HG03135 (cell line): ENCODE data around the gene HEMK1.

ENCODE experiments used
- ATAC-seq: cut with Tn5 transposase; IDR thresholded peaks from one replicate; pipeline ENCODE4 v1.9.1; 2021; ENCODE audit warnings: mild to moderate bottlenecking, moderate library complexity; ENCODE audit not compliant: unreplicated experiment

Gene HEMK1

DNA sequence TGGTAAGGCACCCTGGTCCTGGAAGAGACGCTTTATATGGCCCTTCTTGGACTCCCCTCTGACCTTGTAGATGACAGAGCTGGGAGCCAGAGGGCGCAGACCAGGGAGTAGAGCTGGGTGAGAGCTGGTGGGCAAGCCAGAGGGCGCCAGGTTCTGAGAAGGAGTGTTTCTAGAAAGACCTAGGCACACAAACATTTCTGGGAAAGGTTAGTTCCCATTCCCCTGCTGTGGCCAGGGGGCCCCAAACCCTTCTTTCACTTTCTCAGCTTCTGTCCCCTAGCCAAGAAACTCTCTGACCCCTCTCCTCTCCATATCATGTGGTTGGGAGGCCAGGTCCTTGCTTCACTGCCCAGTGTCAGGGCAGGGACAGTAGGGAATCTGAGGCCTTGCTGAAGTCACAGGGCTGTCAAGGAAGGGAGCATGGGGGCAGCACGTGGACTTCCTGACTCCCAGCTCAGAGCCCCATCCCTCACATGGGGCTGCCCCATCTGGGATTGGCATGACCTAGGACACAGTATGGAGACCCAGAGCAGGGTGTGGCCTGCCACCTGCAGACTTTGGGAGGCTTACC is 3.6 kb downstream of the HEMK1 start:
- no peak for ATAC-seq

DNA sequence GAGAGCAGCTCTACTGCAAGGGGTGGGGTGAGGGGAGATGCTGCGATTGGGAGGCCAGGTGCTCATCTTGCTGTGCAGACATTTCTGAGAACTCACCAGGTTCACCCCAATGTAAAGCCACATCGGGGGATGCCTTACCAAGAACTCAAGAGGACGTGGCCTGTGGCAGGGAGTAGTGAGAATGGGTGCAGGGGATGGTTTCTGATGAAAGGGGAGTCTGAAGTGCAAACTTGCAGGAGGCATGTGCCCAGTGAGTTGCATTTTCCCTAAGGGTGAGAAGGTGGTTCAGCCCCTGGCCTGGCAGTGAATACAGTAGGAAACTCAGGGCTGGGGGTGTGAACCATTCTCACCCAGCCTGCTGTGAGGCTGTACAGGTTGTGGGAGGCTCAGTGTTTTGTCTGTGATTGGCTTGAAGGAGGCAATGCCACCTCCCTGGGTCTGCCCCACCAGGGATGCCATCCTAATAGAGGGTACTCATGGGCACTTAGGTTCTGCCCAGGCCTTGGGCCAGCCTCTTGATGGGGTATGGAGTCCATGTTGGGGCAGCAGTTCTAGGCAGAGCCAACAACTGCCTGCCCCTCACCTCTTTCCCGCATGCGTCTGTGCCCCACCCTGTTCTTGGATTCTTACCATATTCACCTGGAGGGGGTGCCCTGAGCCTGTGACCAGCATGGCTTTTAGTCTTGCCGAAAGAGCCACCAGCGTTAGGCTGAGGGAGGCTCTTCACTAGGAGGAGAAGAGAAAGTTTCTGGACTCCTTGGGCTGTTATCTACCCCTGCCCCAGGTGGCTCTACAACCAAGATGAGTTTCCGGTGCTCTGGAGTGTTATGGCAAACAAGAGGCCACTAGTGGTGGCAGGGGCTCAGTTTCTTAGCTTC is 4.5 kb downstream of the HEMK1 start:
- no peak for ATAC-seq

DNA sequence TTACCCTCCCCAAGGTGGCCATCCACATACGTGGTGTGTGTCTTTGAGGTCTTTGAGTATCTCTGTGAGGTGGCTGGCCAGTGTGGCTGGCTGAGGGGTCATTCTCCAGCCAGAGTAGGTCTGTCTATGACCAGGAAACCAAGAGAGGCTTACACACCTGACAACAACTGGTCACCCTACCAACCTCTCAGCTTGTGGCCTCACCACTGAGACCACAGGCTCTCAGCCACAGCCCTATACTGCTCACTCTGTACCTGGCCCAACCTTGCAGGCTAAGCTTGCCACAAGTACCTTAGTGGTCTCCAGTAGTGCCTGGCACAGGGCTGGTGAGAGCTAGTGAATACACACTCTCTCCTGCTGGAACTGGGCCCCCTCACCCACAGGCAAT is 5.1 kb downstream of the HEMK1 start:
- no peak for ATAC-seq

DNA sequence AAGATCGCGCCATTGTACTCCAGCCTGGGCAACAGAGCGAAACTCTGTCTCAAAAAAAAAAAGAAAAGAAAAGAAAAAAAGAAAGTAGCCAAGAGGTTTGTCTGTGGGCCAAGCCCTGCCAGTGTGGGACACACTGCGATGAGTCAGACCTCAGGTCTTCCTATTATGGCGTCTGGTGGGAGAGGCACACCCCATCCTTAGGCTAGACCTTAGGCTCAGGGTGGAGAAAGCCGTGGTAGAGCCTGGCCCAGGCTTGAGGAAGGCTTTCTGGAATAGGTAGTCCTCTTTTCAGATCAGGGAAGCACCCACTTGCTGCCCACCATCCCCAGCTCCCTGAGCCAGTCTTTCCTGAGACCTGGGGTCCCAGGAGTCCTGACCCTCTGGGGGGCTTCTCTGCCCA is 6.0 kb downstream of the HEMK1 start:
- ATAC-seq, result no peak

DNA sequence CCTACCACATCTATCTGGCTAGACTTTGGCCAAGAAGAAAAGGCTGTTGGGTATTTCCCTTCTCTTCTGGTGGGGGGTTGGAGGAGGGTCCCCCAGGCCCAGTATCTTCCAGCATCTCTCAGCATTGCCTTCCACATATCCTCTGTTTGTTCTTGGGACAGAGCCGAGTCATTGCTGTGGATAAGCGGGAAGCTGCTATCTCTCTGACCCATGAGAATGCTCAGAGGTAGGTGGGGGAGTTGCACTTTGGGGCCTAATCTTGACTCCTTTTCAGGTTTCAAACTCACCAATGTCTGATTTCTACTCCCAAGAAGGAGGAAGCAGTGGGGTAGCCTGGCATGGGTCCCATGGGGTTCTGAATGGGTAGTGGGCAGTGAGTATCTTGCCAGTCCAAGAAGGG is 8.0 kb downstream of the HEMK1 start:
- no peak for ATAC-seq

DNA sequence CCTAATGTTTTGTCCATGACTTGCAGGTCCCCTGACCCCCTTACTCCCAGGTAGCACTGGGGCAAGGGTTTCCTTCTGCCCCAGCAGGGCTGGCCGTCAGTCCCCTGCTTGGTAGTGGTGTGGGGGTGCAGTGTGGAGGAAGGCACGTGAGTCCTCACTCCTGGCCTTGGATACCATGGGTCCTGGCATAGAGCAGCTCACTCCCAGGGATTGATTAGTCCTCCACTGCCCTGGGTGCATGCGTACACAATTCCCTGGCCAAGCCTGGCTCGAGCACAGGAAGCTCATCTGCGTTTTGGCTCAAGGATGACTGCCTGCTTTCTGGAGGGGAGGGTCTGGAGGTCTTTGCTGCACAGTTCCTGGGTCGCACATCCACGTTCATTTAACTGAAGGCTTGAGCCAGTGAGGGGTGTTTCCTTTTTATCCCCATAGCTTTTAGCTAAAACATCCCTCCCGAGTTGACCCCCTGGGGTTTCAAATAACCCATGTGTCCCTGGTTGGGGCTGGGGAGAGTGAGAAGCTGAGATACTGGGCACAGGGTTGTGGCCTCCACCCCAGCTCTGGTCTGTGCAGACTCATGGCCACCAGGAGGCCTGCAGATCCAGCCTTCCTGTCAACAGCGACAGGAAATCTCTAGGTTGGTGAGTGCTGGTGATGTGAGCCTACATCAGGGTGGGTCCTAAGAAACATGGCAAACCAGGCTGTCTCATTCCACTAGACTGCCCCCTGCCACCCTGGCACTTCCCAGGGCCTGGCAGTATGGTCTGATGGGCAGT is 11.5 kb downstream of the HEMK1 start:
- no peak for ATAC-seq

DNA sequence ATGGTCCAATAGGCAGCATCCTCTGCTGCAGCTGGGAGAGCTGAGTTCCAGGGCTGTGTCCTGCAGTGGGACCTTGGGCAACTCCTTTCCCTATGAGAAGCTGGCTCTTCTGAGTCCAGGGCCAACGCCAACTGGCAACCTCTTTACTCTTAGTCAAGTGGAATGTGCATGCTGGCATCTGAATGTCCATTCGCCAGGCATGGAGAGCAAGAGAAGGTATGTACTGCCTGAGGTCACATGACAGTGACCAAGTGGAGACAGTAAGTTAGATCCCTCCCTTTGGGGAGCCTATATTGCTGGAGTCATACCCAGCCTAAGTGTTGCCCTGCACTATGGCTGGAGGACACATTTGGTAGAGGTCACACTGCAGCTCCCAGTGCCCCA is 12.1 kb downstream of the HEMK1 start:
- no peak for ATAC-seq

DNA sequence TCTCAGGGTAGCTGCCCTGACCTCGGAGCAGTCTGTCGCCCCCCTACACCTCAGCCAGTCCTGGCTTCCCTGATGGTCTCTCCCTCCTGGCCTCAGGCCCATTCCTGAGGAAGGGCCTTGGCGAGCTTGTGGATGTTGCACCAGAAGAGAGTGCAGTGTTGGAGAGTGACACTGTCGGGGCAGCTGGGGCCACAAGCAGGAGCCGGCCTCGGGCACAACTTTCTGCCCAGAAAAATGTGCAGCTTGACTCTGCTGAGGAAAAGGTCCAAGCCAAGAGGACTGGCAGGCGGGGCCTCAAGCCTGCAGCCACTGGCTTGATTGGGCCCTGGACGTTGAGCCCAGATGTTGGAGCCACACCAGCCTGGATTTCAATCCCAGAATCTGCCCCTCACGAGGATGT is 12.8 kb downstream of the HEMK1 start:
- no peak for ATAC-seq

DNA sequence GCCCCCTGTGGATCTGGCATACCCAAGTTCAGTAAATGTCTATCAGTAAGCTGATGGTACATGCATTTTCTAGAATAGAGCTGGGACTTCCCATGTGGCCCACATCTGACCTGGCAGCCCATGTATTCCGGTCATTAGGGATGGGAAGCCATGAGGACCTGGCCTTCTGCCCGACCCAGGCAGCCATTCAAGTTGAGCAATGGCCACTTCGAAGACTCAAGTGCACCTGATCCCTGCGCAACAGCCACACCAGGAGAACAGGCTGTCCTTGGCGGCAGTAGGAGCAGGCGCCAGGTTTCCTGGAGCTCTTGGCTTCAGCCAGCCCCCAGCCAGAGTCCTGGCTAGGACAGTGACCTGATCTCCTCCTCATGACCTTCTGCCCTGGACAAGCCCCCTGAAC is 14.6 kb downstream of the HEMK1 start:
- no peak for ATAC-seq

DNA sequence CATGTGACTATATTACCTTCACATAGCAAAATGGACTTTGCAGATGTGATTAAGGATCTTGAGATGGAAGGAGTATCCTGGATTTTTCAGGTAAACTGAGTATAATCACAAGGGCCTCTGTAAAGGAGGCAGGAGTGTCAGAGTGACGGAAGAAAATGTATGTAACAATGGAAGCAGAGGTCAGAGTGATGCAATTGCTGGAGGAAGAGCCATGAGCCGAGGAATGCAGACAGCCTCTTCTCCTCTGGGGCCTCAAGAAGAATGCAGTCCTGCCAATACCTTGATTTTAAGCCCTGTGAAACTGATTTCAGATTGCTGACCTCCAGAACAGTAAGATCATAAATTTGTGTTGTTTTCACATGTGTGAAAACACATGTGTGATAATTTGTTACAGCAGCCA is 15.1 kb downstream of the HEMK1 start:
- ATAC-seq, result no peak

DNA sequence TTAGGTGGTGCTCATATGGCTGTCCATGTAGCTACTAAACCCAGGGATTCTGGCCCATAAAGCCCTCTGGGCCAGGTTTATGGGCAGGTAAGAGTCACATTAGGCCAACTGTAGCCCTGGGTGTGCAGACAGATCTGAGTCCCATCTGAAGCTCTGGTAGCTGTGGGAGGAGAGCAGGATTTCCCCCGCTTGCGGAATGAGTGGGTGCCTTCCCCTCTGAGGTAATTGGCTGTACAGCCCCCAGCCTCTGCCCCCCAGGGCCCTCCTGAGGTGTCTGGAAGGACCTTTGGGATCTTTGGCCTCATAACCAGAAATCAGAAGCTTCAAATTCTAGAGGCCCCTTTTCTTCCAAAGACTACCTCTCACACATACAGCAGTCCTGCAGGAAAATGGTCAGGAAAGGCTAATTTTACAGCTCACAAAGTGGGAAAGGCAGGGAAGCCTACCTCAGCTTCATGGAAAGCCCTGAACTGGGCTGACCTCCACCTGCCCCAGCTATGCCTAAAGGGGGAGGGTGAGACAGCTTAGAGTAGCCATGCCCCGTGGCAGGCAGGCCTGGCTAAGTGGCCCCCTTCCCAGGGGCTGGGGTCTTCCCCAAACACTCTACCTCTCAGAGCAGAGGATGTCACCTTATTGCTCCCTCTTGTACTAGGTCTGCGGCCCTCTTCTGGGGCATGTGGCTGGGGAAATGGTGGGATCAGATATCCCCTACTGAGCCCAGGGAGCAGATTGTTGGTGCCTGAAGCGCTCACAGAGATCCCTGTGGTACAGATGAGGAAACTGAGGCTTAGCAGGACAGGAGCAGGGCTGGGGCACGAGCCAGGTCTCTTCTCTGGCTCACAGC is 16.8 kb downstream of the HEMK1 start:
- ATAC-seq, result no peak

DNA sequence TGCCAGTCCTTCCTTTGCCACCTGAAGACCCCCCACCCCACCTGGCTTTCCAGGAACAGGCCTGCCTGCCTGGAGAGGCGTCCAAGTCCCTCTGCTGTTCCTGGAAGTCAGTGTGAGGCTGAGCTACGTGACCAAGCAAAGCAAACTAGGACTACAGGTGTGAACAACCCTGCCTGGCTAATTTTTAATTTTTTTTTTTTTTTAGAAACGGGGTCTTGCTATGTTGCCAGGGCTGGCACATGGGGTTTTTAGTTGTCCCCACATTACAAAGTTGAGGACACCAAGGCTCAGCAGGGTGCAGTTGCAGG is 17.4 kb downstream of the HEMK1 start:
- ATAC-seq, result no peak

DNA sequence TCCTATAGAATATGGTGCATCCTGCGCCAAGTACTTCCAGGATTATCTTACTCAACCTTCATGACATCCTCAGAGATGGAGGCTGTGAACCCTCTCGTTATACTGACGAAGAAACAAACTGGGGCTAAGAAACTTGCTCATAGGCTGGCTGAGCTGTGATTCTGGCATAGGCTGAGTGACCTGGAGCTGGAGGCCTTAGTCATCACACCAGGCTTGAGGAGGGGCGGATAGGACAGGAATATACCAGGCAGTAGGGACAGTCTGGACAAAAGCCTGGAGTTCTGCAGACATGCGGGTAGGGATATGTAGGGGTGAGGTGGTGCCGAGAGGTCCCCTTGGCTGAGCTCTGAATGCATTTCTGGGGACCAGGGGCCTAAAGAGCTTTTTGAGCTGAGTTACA is 18.1 kb downstream of the HEMK1 start:
- no peak for ATAC-seq

DNA sequence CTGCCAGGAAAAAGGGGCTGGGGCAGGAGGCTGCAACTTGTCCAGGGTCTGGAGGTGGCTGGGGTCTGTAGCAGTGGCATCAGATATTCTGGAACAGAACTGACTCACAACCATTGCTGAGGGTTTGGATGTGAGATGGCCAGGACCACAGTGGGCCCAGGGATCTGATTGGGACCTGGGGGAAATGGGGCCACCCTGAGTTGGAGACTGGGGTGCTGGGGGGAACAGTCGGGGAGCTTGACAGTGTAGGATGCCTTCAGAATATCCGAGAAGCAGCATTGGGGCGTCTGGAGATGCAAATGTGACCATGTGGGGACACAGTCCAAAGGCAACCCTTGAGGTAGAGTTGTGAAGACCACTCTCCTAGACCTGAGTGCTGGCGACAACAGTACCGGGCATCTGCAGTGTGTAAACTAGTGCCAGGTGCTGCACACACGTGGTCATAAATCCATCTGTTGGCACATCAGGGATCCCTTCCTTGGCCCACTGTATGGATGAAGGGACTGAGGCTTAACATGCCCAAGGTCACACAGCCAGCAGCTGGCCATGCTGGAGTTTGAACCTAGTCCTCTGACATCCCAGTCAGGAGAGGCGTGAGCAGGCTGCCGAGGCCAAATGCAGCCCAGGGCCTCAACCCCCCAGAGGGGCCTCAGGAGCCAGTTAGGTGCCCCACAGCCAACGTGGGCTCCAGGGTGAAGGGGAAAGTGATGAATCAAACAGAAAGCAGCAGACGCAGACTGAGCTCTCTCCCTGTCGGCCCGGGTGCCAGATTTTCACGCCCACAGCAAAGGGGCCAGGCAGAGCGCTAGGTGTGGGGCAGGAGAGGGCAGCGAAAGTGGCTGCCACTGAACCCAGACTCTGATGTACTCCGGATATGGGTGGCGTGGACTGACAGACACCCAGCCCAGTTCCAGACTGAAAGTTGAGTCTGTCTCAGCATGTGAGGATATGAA is 18.8 kb downstream of the HEMK1 start:
- no peak for ATAC-seq

DNA sequence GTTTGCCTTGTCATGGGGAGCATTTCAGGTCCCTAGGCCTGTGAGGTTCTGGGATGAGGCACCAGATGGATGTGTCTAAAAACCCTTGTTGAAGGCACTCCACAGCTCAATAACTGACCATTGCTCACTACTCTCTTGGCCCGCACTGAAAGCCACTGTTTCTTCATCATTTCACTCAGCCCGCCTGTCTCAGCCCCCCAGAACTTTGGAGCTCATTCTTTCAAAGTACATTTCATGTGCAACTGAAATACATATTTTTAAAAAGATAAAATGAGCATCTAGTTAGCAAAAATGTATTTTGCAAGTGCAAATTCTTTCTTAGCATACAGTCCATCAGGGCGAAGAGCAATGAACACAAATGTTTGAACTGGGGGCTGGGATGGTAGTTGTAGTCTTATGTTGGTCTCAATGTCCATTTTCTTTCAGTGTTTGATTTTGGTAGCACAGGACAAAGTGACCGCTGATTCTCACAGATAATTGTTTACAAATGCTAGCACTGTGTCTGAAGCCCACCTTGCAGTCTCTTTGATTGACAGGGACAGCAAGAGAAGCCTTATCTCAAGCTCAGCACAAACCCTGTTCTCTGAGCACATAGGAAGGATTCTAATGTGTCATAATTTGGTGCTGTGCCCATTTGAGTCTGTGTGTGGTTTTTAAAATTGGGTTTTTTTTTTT is 19.6 kb downstream of the HEMK1 start:
- ATAC-seq, result no peak

DNA sequence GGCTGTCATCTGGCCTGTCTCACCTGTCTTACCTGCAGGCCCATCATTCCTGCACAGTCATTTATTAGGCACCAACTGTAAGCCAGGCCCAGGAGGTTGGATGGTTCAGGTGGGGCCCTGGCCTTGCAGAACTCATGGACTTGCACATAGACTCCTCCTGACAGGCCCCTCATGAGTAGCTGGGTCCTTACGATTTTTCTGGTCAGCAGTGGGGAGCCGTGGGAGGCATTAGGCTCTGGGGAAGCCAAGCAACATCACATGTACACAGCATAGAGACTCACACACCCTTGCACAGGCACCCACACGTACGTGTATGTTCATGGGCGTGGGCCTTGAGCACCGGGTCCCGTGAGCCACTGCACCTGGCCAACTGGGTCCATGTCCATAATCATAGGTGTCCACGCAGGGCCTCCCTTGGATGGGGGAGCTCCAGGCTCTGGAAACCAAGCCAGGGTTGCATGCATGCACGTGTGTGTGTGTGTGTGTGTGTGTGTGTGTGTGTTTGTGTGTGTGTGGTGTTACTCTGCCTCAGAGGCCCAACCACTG is 21.9 kb downstream of the HEMK1 start:
- ATAC-seq, result no peak

DNA sequence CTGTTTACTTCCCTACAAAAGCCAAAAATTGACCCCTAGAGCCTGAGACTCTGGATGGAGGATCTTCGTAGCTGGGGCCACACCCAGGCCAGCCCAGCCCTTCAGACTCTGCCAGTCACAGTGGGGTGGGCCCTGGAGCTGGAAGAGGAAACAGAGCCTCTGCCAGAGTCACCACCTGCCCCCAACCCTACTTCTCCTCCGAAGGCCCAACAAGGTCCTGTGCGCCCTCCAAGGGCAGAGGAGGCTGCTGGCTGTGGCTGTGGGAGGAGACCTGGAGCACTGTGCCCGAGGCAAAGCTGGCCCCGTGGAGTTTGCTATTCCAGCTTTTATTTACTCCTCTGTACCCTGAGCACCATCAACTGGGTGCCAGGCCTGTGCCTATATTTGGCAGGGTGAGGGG is 23.2 kb downstream of the HEMK1 start:
- ATAC-seq, result no peak

DNA sequence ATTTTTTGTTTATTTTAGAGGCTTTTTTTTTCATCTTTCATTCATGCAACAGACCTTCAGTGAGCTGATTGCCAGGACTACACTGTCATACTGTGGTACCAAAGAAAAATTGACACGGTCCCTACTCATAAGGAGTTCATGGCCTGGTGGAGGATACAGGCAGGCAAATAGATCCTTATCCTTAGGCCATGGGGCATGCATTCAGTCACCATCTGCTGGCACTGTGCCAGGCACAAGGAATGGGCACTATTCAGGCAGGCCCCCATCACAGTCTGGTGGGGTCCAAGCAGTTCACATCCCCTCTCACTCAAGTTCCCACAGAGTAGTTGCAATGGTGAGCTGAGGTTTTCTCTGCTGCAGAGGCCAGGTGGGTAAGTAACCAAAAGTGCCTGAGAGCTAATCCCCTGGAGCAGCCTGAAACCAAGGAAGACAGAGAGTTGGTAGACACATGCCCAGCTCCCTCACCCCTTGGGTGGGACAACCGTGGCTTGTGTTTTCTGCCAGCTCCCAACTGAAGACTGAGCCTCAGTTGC is 25.0 kb downstream of the HEMK1 start:
- no peak for ATAC-seq

DNA sequence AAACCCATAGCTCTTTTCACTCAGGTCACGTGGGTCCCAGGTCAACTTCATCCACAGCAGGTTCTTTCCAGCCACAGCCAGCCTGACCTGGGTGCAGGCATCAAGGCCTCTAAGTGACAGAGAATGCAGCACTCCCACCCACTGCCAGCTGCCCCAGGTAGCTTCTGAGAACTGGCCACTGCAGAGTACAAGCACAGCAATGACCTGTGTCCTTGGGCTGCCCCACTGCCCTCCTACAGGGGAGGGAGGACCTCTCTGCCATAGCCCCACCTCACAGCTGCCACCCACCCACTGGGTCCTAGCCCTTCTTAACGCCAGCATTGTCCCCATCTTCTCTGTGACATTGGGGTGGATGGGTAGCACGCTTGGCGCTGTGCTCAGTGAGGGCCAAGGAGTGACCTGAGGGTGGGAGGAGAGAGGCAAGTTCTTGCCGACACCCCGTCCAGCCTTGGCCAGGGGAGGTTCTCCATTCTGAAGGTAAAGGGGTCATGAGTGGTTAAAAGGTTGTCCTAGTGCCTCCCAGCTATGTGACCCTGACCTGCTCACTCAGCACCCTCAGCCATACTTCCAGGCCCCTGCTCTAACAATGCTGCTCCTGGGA is 29.9 kb downstream of the HEMK1 start:
- no peak for ATAC-seq
